Panc1 (cell line): ENCODE data around the gene DTD1.

Experiments used
- POLR2AphosphoS5 ChIP-seq: IDR thresholded peaks from 2 replicates; pipeline ENCODE4 v1.6.1; 2012; ENCODE audit warnings: mild to moderate bottlenecking, low read depth, low read length, moderate library complexity
- SIN3A ChIP-seq: IDR thresholded peaks from 2 replicates; pipeline ENCODE4 v1.6.1; 2012; ENCODE audit warnings: low read depth, mild to moderate bottlenecking, low read length, moderate library complexity, borderline replicate concordance; ENCODE audit not compliant: insufficient read depth
- TCF7L2 ChIP-seq: IDR thresholded peaks from 2 replicates; pipeline ENCODE4 v1.6.1; 2011; ENCODE audit warnings: mild to moderate bottlenecking, low read depth, low read length, inconsistent platforms
- TF ChIP-seq, protein P1 (sequence below): fragments of 450-650 bp; IDR thresholded peaks from 2 replicates; pipeline ENCODE4 v1.5.1; 2017; ENCODE audit warnings: mild to moderate bottlenecking
- TF ChIP-seq, protein P2 (sequence below), 2 experiments: IDR thresholded peaks; 2 replicates each; pipeline ENCODE4 v1.6.1; 2011 to 2012; ENCODE audit warnings: low read depth in 2 of 2, control low read depth in 1 of 2, low read length in 1 of 2, mild to moderate bottlenecking in 1 of 2, moderate library complexity in 1 of 2; ENCODE audit not compliant: insufficient read depth in 1 of 2

DNA sequence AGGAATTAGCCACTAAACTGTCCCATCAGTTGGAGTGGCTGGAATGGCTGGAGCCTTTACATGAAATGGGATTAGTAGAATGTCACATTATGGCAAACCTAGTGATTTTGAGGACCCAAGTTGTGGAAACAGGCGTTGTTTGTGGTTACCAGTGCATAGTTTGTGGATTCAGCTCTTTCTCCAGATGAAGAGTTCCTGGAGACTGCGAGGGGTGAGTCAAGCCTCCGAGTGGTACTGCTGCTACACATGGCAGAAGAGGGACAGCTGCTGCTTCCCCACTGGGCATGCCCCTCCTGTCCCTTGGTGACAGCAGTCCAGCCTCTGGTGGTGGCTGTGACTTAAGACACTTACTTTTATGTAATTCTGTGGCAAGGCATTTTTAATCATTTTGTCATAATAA is 131.6 kb downstream of the DTD1 start:
- TF ChIP-seq, protein P1, sequence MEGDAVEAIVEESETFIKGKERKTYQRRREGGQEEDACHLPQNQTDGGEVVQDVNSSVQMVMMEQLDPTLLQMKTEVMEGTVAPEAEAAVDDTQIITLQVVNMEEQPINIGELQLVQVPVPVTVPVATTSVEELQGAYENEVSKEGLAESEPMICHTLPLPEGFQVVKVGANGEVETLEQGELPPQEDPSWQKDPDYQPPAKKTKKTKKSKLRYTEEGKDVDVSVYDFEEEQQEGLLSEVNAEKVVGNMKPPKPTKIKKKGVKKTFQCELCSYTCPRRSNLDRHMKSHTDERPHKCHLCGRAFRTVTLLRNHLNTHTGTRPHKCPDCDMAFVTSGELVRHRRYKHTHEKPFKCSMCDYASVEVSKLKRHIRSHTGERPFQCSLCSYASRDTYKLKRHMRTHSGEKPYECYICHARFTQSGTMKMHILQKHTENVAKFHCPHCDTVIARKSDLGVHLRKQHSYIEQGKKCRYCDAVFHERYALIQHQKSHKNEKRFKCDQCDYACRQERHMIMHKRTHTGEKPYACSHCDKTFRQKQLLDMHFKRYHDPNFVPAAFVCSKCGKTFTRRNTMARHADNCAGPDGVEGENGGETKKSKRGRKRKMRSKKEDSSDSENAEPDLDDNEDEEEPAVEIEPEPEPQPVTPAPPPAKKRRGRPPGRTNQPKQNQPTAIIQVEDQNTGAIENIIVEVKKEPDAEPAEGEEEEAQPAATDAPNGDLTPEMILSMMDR: no peak
- TF ChIP-seq, protein P2, sequence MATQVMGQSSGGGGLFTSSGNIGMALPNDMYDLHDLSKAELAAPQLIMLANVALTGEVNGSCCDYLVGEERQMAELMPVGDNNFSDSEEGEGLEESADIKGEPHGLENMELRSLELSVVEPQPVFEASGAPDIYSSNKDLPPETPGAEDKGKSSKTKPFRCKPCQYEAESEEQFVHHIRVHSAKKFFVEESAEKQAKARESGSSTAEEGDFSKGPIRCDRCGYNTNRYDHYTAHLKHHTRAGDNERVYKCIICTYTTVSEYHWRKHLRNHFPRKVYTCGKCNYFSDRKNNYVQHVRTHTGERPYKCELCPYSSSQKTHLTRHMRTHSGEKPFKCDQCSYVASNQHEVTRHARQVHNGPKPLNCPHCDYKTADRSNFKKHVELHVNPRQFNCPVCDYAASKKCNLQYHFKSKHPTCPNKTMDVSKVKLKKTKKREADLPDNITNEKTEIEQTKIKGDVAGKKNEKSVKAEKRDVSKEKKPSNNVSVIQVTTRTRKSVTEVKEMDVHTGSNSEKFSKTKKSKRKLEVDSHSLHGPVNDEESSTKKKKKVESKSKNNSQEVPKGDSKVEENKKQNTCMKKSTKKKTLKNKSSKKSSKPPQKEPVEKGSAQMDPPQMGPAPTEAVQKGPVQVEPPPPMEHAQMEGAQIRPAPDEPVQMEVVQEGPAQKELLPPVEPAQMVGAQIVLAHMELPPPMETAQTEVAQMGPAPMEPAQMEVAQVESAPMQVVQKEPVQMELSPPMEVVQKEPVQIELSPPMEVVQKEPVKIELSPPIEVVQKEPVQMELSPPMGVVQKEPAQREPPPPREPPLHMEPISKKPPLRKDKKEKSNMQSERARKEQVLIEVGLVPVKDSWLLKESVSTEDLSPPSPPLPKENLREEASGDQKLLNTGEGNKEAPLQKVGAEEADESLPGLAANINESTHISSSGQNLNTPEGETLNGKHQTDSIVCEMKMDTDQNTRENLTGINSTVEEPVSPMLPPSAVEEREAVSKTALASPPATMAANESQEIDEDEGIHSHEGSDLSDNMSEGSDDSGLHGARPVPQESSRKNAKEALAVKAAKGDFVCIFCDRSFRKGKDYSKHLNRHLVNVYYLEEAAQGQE (IDR thresholded peaks at IDR 0.05; ENCODE audit: insufficient read depth in 1 of 2, low read depth in 2 of 2, low read length in 1 of 2): no peak
- TF ChIP-seq POLR2AphosphoS5: no peak
- TF ChIP-seq SIN3A: no peak
- TF ChIP-seq TCF7L2: no peak
